GM13976 (cell line): ENCODE data around the gene SAG.

Experiments
- DNase-seq: peaks from one replicate; pipeline ENCODE4 v3.0.0; 2012; ENCODE audit warnings: low spot score
- CTCF ChIP-seq: IDR thresholded peaks from 2 replicates; pipeline ENCODE4 v1.5.1; 2012; ENCODE audit warnings: borderline replicate concordance, mild to moderate bottlenecking; ENCODE audit not compliant: insufficient read depth; ENCODE audit errors: extremely low read depth, missing control alignments, control extremely low read depth
- in situ Hi-C: fragments of 300-500 bp; cut with MboI; formaldehyde crosslinking; loops from one replicate; pipeline ENCODE4 v1.12.0; 2022; ENCODE audit warnings: low sequenced_read_pairs, mixed read lengths, inconsistent platforms; ENCODE audit not compliant: unreplicated experiment

SAG gene

DNA sequence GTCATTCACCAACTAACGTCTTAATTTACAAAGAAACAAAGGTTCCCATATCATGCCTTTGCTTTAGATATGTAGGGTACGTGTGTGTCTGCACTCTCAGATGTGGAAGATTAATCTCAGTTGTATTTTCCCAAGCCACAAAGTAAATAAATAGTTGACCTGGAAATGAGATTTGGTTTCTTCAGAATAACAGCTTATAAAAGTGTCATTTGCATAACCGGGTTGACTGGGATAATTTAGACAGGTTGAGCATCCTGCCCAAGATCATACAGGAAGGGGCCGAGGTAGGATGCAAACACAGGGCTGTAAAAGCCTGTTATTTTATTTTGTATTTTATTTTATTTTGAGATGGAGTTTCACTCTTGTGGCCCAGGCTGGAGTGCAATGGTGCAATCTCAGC is 36.7 kb upstream of the SAG start:
- TF ChIP-seq CTCF = no peak
- in situ Hi-C loops = loop anchor here (25.0 kb wide), 1 partner anchor 659 kb away; no protein-coding TSS in a partner anchor
- no peak for DNase-seq

- in situ Hi-C loops = loop anchor here (25.0 kb wide), 1 partner anchor 659 kb away; no protein-coding TSS in a partner anchor
- DNase-seq = no peak
- no peak for TF ChIP-seq CTCF
These were observed 35.9 kb upstream of the SAG start for GRCh38 chr2:233271693-233272092.

DNA sequence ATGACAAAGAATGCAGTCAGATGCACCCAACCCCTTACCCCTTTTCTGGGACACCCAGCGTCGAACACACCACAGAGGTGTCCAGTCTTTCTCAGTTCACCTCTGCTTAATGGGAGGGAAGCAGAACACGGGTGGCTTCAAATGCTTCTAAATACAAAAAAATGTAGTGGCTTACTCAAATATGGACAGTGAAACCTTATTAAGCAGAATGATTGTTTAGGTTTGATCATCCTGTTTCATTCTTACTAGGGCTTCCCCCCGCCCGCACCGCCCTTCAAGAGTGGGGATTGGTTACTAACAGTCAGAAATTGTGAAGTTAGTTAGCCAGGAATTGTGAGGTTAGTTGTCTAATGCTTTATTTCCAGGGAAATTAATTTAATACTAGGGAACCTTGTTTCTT is 34.5 kb upstream of the SAG start:
- in situ Hi-C loops = loop anchor here (25.0 kb wide), 1 partner anchor 661 kb away; no protein-coding TSS in a partner anchor
- no peak for DNase-seq
- no peak for TF ChIP-seq CTCF

DNA sequence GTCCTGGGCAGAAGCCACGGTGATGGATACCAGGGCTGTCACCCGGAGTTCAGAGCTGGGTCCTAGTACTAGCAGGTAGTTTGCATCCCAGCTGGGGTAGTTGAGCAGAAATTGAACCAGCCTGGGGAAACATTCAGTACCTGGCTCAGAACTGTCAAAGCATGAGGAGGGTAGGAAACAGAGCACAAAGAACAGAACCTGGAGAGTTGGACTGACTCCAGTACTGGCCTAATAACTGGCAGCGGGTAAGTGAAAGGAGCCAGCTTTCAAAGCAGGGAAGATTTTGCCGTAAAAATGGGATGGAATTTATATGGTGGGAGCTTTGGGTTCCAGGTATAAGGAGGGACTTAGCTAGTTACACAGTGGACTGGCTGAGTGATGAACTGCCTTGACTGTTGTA is 32.4 kb upstream of the SAG start:
- in situ Hi-C loops = loop anchor here (25.0 kb wide), 1 partner anchor 437 kb away; the partner anchor contains the start of genes UGT1A4 and UGT1A5
- no peak for TF ChIP-seq CTCF

DNA sequence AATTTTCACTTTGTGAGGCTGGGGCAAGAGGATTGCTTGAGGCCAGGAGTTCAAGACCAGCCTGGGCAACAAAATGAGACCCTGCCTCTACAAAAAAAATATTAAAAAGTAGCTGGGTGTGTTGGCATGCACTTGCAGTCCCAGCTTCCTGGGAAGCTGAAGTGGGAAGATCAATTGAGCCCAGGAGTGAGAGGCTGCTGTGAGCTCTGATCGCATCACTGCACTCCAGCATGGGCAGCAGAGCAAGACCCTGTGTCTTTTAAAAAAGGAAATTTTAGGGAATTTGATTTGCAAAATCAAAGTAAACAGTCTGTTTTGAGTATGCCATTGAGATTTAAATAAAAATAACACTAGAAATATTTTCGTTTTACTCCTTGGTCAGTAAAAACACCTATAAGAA is 28.7 kb upstream of the SAG start:
- in situ Hi-C loops = loop anchor here (25.0 kb wide), 1 partner anchor 433 kb away; the partner anchor contains the start of genes UGT1A4 and UGT1A5
- no peak for TF ChIP-seq CTCF
- DNase-seq = no peak

More for the DNA sequence above, 32.4 kb upstream of the SAG start:
- no peak for DNase-seq

GRCh38 chr2:233280114-233280693 is 27.4 kb upstream of the SAG start:
- in situ Hi-C loops = loop anchor here (25.0 kb wide), 1 partner anchor 432 kb away; the partner anchor contains the start of genes UGT1A4 and UGT1A5
- TF ChIP-seq CTCF = no peak
- DNase-seq = no peak
